WI38 (cell line): ENCODE data around the gene ANGPTL7.

ENCODE experiments used
- H3K4me3 ChIP-seq: 2 replicates; pipeline ENCODE4 v1.5.1; 2011; ENCODE audit warnings: low read depth, mild to moderate bottlenecking, control low read depth, low read length
- CTCF ChIP-seq: IDR thresholded peaks from 2 replicates; pipeline ENCODE4 v1.5.1; 2012; ENCODE audit warnings: low read depth, mild to moderate bottlenecking, control low read depth, low read length

The ANGPTL7 gene

GRCh38 chr1:11204396-11205190 lies 15.4 kb downstream of the ANGPTL7 start:
- no peak overlapping the region for H3K4me3 ChIP-seq
- TF ChIP-seq CTCF = no peak

GRCh38 chr1:11207898-11208611 lies 18.9 kb downstream of the ANGPTL7 start:
- H3K4me3 ChIP-seq = no peak overlapping the region
- no peak for TF ChIP-seq CTCF

GRCh38 chr1:11211461-11211860 lies 22.3 kb downstream of the ANGPTL7 start:
- no peak for TF ChIP-seq CTCF
- H3K4me3 ChIP-seq = no peak overlapping the region

GRCh38 chr1:11211925-11212587 lies 22.9 kb downstream of the ANGPTL7 start:
- no peak overlapping the region for H3K4me3 ChIP-seq
- TF ChIP-seq CTCF = no peak

- H3K4me3 ChIP-seq = no peak overlapping the region
- TF ChIP-seq CTCF = no peak
Observed at GRCh38 chr1:11214698-11215380, 25.7 kb downstream of the ANGPTL7 start.

GRCh38 chr1:11215381-11216005 lies 26.3 kb downstream of the ANGPTL7 start:
- H3K4me3 ChIP-seq = no peak overlapping the region
- TF ChIP-seq CTCF = no peak
